HG03439 (cell line): ENCODE data around the gene PRDX3.
"Not testable (repeated sequence)": the region's sequence is repeated elsewhere in the genome, so short reads cannot be mapped to it uniquely, and the experiment has no call there.

Source experiments
- ATAC-seq: cut with Tn5 transposase; IDR thresholded peaks from one replicate; pipeline ENCODE4 v1.9.1; 2021; ENCODE audit warnings: mild to moderate bottlenecking, moderate library complexity; ENCODE audit not compliant: unreplicated experiment

PRDX3 gene

GRCh38 chr10:119206603-119207365, 28.2 kb upstream of the PRDX3 start:
- peak; percentile 62 for ATAC-seq

- ATAC-seq = no peak
Observed at GRCh38 chr10:119205894-119206602, 27.4 kb upstream of the PRDX3 start.

GRCh38 chr10:119203006-119203405, 24.4 kb upstream of the PRDX3 start:
- no peak for ATAC-seq

GRCh38 chr10:119201233-119201632, 22.6 kb upstream of the PRDX3 start:
- no peak for ATAC-seq

- ATAC-seq = no peak
Observed at GRCh38 chr10:119199231-119199992, 20.8 kb upstream of the PRDX3 start.

GRCh38 chr10:119198438-119198837, 19.8 kb upstream of the PRDX3 start:
- ATAC-seq = no peak

GRCh38 chr10:119197921-119198320, 19.3 kb upstream of the PRDX3 start:
- no peak for ATAC-seq

GRCh38 chr10:119191881-119192280, 13.3 kb upstream of the PRDX3 start:
- no peak for ATAC-seq

- no peak for ATAC-seq
Observed at GRCh38 chr10:119190954-119191785, 12.6 kb upstream of the PRDX3 start.

- no peak for ATAC-seq
Observed at GRCh38 chr10:119190353-119190752, 11.7 kb upstream of the PRDX3 start.

- ATAC-seq = no peak
Observed at GRCh38 chr10:119189811-119190282, 11.2 kb upstream of the PRDX3 start.

GRCh38 chr10:119183664-119184412, 5.2 kb upstream of the PRDX3 start:
- ATAC-seq = no peak

GRCh38 chr10:119180850-119181400, 2.3 kb upstream of the PRDX3 start:
- ATAC-seq = not testable (repeated sequence)

- peak; percentile 21 for ATAC-seq
Observed at GRCh38 chr10:119177708-119178371, 772 bp downstream of the PRDX3 start.

- no peak for ATAC-seq
Observed at GRCh38 chr10:119176166-119176565, 2.4 kb downstream of the PRDX3 start.

GRCh38 chr10:119174109-119174508, 4.5 kb downstream of the PRDX3 start:
- ATAC-seq = no peak

GRCh38 chr10:119167041-119167440, 11.6 kb downstream of the PRDX3 start:
- no peak for ATAC-seq

GRCh38 chr10:119166564-119166963, 12.0 kb downstream of the PRDX3 start:
- ATAC-seq = no peak

GRCh38 chr10:119166118-119166500, 12.5 kb downstream of the PRDX3 start:
- no peak for ATAC-seq
